Lower lobe of right lung (tissue), 2 donors: ENCODE data around the gene RTN4R. TPM values are rescaled to one million over a fixed set of nuclear protein-coding genes. Genes with fewer than 3 reads are reported as not detected.

Experiments used
- ATAC-seq, 2 donors: fragments of 200-7000 bp; cut with Tn5 transposase; one replicate each; pipeline ENCODE4 v1.9.1; 2020 to 2022; ENCODE audit warnings: mild to moderate bottlenecking in 2 of 2, moderate library complexity in 2 of 2
- DNase-seq: peaks from one replicate; pipeline ENCODE4 v3.0.0-alpha.2; 2020
- H3K27ac ChIP-seq: fragments of 200-600 bp; one replicate; pipeline ENCODE4 v1.8.0; 2022
- H3K27me3 ChIP-seq: fragments of 200-600 bp; one replicate; pipeline ENCODE4 v1.8.0; 2022; ENCODE audit warnings: low read depth
- H3K36me3 ChIP-seq: fragments of 200-600 bp; one replicate; pipeline ENCODE4 v1.8.0; 2022; ENCODE audit warnings: mild to moderate bottlenecking
- H3K4me1 ChIP-seq: fragments of 200-600 bp; one replicate; pipeline ENCODE4 v1.8.0; 2022
- H3K4me3 ChIP-seq: fragments of 200-600 bp; one replicate; pipeline ENCODE4 v1.8.0; 2022; ENCODE audit warnings: mild to moderate bottlenecking
- H3K9me3 ChIP-seq: fragments of 200-600 bp; one replicate; pipeline ENCODE4 v1.8.0; 2022
- intact Hi-C: fragments of 100-400 bp; cut with DNase I; formaldehyde crosslinking; loops from one replicate; pipeline ENCODE4 v1.11.0; 2022
- total RNA-seq: library from RNA; stranded (reverse); fragmentation: NEBNext Ultra II Directional; extraction: Animal tissue kit (Norgen Biotek cat#: 25700); gene quantifications from one replicate; pipeline ENCODE4 v1.2.1, GENCODE V29; 2021
- TF ChIP-seq, protein P1 (sequence below): fragments of 200-600 bp; IDR thresholded peaks from one replicate; pipeline ENCODE4 v1.8.0; 2022; ENCODE audit warnings: antibody characterized with exemption, mild to moderate bottlenecking
- donor health status: DM: no; HTN: yes; CAD: no; lungs with severe emphysema.

The RTN4R gene
- total RNA-seq, 1 donor from 2014 or later, result 9.6 TPM

DNA sequence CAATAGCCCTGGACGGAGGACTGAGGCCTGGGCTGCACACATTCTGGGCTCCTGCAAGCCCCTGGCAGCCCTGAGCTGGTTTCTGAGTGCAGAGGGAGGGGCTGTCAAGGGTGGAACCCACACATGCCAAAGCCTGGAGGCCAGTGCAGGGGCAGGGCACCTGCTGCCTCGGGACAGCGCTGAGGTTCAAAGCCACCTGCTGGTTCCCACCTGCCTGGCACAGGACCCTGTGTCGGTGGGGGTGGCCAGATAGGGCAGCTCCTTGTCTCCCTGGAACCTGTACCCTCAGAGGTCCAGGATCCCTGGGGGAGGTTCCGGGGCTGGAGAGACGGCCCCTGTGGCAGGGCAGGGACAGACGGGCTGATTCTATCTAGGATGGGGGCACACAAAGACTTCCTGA is 40.8 kb downstream of the RTN4R start:
- intact Hi-C loops, result no loop called here
- peaks cover 6% of the 10 kb centered on the region for H3K4me1 ChIP-seq
- no peak overlapping the region for H3K27ac ChIP-seq
- no peaks in the 10 kb centered on the region for H3K9me3 ChIP-seq
- no peaks in the 10 kb centered on the region for H3K27me3 ChIP-seq
- no peaks in the 10 kb centered on the region for H3K36me3 ChIP-seq
- DNase-seq, result no peak
- TF ChIP-seq, protein P1, sequence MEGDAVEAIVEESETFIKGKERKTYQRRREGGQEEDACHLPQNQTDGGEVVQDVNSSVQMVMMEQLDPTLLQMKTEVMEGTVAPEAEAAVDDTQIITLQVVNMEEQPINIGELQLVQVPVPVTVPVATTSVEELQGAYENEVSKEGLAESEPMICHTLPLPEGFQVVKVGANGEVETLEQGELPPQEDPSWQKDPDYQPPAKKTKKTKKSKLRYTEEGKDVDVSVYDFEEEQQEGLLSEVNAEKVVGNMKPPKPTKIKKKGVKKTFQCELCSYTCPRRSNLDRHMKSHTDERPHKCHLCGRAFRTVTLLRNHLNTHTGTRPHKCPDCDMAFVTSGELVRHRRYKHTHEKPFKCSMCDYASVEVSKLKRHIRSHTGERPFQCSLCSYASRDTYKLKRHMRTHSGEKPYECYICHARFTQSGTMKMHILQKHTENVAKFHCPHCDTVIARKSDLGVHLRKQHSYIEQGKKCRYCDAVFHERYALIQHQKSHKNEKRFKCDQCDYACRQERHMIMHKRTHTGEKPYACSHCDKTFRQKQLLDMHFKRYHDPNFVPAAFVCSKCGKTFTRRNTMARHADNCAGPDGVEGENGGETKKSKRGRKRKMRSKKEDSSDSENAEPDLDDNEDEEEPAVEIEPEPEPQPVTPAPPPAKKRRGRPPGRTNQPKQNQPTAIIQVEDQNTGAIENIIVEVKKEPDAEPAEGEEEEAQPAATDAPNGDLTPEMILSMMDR, result no peak
- H3K4me3 ChIP-seq, result no peak overlapping the region
- ATAC-seq, result no peak

DNA sequence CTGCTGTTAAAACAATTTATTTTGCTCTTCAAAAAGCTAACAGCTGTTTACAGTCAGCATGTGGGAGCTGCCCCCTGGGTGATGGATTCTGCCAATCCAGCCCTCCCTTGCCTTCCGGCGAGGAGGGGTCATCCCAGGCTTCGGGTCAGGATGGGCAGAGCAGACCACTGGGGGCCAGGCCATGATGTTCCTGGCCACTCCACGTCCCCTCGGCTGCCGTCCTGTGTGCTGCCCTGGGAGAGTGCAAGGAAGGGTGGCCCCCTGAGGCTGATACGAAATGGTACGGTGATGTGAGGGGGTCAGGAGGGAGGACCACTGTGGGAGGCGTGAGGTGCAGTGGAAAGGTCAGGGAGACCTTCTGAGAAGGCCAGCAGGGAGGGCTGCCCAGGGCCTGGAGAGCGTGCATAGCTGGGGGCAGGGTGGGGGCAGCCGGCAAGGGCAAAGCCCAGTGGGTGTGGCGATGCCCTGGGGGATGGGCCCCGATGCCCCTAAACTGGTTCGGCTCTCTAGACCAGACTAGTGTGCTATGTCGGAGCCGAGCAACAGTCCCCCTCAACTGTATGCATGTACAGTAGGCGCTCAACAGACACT is 41.3 kb downstream of the RTN4R start:
- H3K9me3 ChIP-seq, result no peaks in the 10 kb centered on the region
- H3K36me3 ChIP-seq, result no peaks in the 10 kb centered on the region
- TF ChIP-seq, protein P1, result no peak
- no peak for ATAC-seq
- peaks cover 6% of the 10 kb centered on the region for H3K4me1 ChIP-seq
- no peak for DNase-seq
- no peak overlapping the region for H3K27ac ChIP-seq
- no peaks in the 10 kb centered on the region for H3K27me3 ChIP-seq
- no peak overlapping the region for H3K4me3 ChIP-seq
- intact Hi-C loops, result no loop called here

DNA sequence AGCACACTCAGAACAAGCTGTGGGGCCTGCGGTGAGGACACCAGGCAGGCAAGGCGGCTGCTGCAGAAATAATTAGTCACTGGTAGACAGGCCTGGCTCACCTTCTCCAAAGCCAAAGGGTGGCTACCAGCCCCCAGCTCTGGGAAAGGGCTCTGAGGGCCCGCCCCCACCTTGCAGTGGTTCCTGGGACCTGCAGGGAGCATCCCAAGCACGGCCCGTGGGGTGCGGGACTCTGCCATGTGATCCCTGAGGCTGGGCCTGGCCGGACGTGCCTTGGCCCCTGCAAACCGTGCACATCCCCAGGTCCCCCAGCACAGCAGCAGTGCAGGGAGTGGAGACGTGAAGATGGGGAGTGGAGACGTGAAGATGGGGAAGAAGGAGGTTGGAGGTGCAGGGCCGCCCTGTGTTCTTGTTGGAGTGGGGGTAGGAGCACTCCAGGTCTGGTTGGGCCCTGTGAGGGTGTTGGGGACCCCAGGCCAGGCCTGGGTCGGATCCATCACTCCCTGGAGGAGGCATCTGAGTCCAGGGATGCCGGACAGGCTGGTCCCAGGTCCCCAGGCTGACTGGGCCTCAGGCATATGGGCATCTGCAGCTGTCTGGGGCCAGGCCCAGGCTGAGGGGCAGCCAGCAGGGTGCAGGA is 41.9 kb downstream of the RTN4R start:
- intact Hi-C loops, result no loop called here
- no peak for DNase-seq

DNA sequence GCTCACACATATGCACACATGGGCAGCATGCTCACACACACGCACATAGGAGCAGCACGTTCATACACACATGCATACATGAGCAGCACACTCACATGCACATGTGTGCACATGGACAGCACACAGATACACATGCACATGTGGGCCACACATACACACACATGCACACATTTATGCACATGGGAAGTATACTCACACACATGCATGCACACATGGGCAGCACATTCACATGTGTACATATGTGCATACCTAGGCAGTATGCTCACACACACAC is 42.5 kb downstream of the RTN4R start:
- TF ChIP-seq, protein P1, result no peak
- H3K4me1 ChIP-seq, result peaks cover 6% of the 10 kb centered on the region
- H3K36me3 ChIP-seq, result no peaks in the 10 kb centered on the region
- intact Hi-C loops, result no loop called here
- DNase-seq, result no peak
- no peak overlapping the region for H3K27ac ChIP-seq
- ATAC-seq, result no peak
- no peaks in the 10 kb centered on the region for H3K9me3 ChIP-seq
- H3K4me3 ChIP-seq, result no peak overlapping the region
- H3K27me3 ChIP-seq, result no peaks in the 10 kb centered on the region

More for the DNA sequence above, 41.9 kb downstream of the RTN4R start:
- no peaks in the 10 kb centered on the region for H3K9me3 ChIP-seq
- no peaks in the 10 kb centered on the region for H3K36me3 ChIP-seq
- no peak for ATAC-seq
- H3K4me1 ChIP-seq, result peaks cover 6% of the 10 kb centered on the region
- no peak overlapping the region for H3K27ac ChIP-seq
- no peaks in the 10 kb centered on the region for H3K27me3 ChIP-seq
- H3K4me3 ChIP-seq, result no peak overlapping the region
- TF ChIP-seq, protein P1, result no peak

DNA sequence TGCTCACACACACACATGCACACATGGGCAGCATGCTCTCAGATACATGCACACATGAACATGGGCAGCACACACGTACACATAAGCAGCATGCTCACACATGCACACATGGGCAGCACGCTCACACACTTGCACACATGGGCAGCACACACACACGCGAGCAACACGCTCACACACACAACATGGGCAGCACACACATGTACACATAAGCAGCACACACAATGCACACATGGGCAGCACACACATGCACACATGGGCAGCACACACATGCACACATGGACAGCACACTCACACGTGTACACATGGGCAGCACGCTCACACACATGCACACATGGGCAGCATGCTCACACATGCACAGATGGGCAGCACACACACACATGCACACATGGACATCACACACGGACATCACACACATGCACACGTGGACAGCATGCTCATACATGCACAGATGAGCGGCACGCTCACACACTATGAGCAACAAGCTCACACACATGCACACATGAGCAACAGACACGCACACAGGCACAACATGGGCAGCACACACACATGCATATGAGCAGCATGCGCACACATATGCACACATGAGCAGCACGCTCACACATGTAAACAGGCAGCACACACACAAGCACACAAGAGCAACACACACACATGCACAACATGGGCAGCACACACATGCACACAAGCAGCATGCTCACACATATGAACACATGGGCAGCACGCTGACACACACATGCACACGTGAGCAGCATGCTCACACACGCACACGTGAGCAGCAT is 43.0 kb downstream of the RTN4R start:
- DNase-seq, result no peak
- peaks cover under 1% of the 10 kb centered on the region for H3K4me1 ChIP-seq
- H3K9me3 ChIP-seq, result no peaks in the 10 kb centered on the region
- H3K36me3 ChIP-seq, result no peaks in the 10 kb centered on the region
- H3K4me3 ChIP-seq, result no peak overlapping the region
- intact Hi-C loops, result no loop called here
- TF ChIP-seq, protein P1, result no peak
- H3K27me3 ChIP-seq, result no peaks in the 10 kb centered on the region
- no peak for ATAC-seq
- no peak overlapping the region for H3K27ac ChIP-seq
